GM23248 (cell line): ENCODE measurements around the gene SNX9. TPM values are rescaled to one million over a fixed set of nuclear protein-coding genes. Genes with fewer than 3 reads are reported as not detected.

ENCODE experiments used
- DNase-seq: peaks from one replicate; pipeline ENCODE4 v3.0.0-alpha.2; 2015
- H2AFZ ChIP-seq: fragments of 200-600 bp; sonication (generic); 2 replicates; pipeline ENCODE4 v1.6.1; 2016; ENCODE audit warnings: antibody characterized with exemption
- H3F3A ChIP-seq: fragments of 200-600 bp; sonication (generic); 2 replicates; pipeline ENCODE4 v1.6.1; 2016; ENCODE audit warnings: mild to moderate bottlenecking, antibody characterized with exemption, mixed run types; ENCODE audit not compliant: insufficient read depth
- H3K27ac ChIP-seq: fragments of 200-600 bp; sonication (generic); 2 replicates; pipeline ENCODE4 v1.5.1; 2016; ENCODE audit warnings: mild to moderate bottlenecking
- H3K27me3 ChIP-seq: fragments of 200-600 bp; sonication (generic); replicated peaks from 2 replicates; pipeline ENCODE4 v1.6.1; 2016; ENCODE audit warnings: mild to moderate bottlenecking; ENCODE audit not compliant: insufficient read depth
- H3K36me3 ChIP-seq: fragments of 200-600 bp; sonication (generic); 2 replicates; pipeline ENCODE4 v1.6.1; 2016; ENCODE audit warnings: low read depth, mild to moderate bottlenecking
- H3K4me1 ChIP-seq: fragments of 200-600 bp; sonication (generic); 2 replicates; pipeline ENCODE4 v1.6.1; 2016; ENCODE audit warnings: mild to moderate bottlenecking; ENCODE audit not compliant: insufficient read depth
- H3K4me2 ChIP-seq: fragments of 200-600 bp; sonication (generic); one replicate; pipeline ENCODE4 v1.6.1; 2016; ENCODE audit warnings: mild to moderate bottlenecking; ENCODE audit not compliant: unreplicated experiment
- H3K4me3 ChIP-seq: fragments of 200-600 bp; sonication (generic); 2 replicates; pipeline ENCODE4 v1.5.1; 2016; ENCODE audit warnings: mild to moderate bottlenecking
- H3K79me2 ChIP-seq: fragments of 200-600 bp; sonication (generic); 2 replicates; pipeline ENCODE4 v1.6.1; 2016; ENCODE audit warnings: mild to moderate bottlenecking; ENCODE audit not compliant: insufficient read depth
- H3K9ac ChIP-seq: fragments of 200-600 bp; sonication (generic); 2 replicates; pipeline ENCODE4 v1.6.1; 2016; ENCODE audit warnings: mild to moderate bottlenecking
- H3K9me2 ChIP-seq: fragments of 200-600 bp; sonication (generic); 2 replicates; pipeline ENCODE4 v1.6.1; 2016; ENCODE audit warnings: mixed run types, mild to moderate bottlenecking, moderate library complexity; ENCODE audit not compliant: insufficient read depth
- H3K9me3 ChIP-seq: fragments of 200-600 bp; sonication (generic); one replicate; pipeline ENCODE4 v1.6.1; 2017; ENCODE audit warnings: low read depth
- H4K20me1 ChIP-seq: fragments of 200-600 bp; sonication (generic); 2 replicates; pipeline ENCODE4 v1.6.0; 2016; ENCODE audit not compliant: insufficient read depth
- EZH2 ChIP-seq: fragments of 200-600 bp; sonication (generic); IDR thresholded peaks from 2 replicates; pipeline ENCODE4 v1.6.1; 2018; ENCODE audit warnings: antibody characterized with exemption, mild to moderate bottlenecking; ENCODE audit not compliant: insufficient read depth, poor library complexity, severe bottlenecking
- EZH2phosphoT487 ChIP-seq: fragments of 200-600 bp; sonication (generic); IDR thresholded peaks from 2 replicates; pipeline ENCODE4 v1.6.1; 2018; ENCODE audit warnings: antibody characterized with exemption, moderate library complexity, mild to moderate bottlenecking, low read depth; ENCODE audit not compliant: insufficient read depth
- WGBS, 2 experiments: methylation state at CpG; one replicate each; pipeline ENCODE4 v1.1.6; 2015 to 2017; ENCODE audit warnings: low lambda C conversion rate in 2 of 2, low coverage in 1 of 2; ENCODE audit errors: missing lambda C conversion rate in 2 of 2; 5-methylcytosine and 5-hydroxymethylcytosine counted together
- in situ Hi-C: fragments of 300-500 bp; cut with MboI; formaldehyde crosslinking; loops from 2 replicates; pipeline ENCODE4 v1.15.0; 2020
- polyA plus RNA-seq: library from polyadenylated mRNA; unstranded; fragments of >200 nt; fragmentation: Nextera tagmentation; extraction: Ambion mirVana; gene quantifications from 2 replicates; pipeline ENCODE4 v1.2.1, GENCODE V29; 2016
- total RNA-seq: library from RNA; depleted of rRNA; stranded (reverse); fragments of >200 nt; shearing (Covaris generic); gene quantifications from 2 replicates; pipeline ENCODE4 v1.2.3, GENCODE V29; 2014

Gene SNX9
- total and polyA plus RNA-seq, 2 experiments from 2014 or later: 80.4 to 89.6 TPM

DNA sequence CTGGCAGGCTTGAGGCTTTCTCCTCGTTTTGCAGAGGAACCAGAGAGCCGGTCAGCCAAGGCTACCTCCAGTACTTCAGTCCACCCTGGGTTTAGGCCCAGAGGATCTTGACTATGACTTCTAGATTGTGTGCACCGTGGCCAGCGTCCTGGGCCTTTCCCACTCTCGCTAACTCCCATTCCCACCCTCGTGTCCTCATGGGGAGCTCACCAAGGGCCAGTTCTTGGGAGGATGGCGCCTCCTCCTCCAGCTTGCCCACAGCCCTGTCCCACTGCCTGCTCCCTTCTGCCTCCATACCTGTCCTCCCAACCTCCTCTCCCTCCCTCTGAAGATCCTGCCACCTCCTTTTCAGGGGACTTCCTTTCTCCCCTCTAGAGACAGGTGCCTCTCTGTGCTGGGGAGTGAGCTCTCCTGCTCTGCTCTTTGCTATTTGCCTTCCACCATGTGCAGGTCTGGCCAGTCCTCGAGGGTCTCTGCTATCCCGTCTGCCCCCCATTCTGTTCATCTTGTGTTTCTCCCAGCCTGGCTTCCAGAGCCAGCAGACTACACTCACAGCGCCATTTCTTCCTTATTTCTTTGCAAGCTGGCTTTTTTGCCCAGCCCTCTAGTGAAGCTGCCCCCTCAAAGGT is 154.2 kb downstream of the SNX9 start:
- in situ Hi-C loops: no loop called here
- H3K4me2 ChIP-seq: no peak overlapping the region
- H3K4me1 ChIP-seq: no peaks in the 10 kb centered on the region
- H3K27me3 ChIP-seq: no peaks in the 10 kb centered on the region
- H2AFZ ChIP-seq: no peak overlapping the region
- peaks cover 1% of the 10 kb centered on the region for H3K79me2 ChIP-seq
- H3K27ac ChIP-seq: no peak overlapping the region
- no peak for DNase-seq
- H4K20me1 ChIP-seq: no peaks in the 10 kb centered on the region
- no peaks in the 10 kb centered on the region for H3K36me3 ChIP-seq
- TF ChIP-seq EZH2: no peak
- no peak overlapping the region for H3K9ac ChIP-seq
- no peaks in the 10 kb centered on the region for H3K9me2 ChIP-seq
- H3F3A ChIP-seq: peaks cover 11% of the 10 kb centered on the region
- WGBS, 2 experiments: 83 to 84% methylated on average over 10 of the region's 10 CpGs
- H3K9me3 ChIP-seq: no peaks in the 10 kb centered on the region
- H3K4me3 ChIP-seq: no peak overlapping the region

DNA sequence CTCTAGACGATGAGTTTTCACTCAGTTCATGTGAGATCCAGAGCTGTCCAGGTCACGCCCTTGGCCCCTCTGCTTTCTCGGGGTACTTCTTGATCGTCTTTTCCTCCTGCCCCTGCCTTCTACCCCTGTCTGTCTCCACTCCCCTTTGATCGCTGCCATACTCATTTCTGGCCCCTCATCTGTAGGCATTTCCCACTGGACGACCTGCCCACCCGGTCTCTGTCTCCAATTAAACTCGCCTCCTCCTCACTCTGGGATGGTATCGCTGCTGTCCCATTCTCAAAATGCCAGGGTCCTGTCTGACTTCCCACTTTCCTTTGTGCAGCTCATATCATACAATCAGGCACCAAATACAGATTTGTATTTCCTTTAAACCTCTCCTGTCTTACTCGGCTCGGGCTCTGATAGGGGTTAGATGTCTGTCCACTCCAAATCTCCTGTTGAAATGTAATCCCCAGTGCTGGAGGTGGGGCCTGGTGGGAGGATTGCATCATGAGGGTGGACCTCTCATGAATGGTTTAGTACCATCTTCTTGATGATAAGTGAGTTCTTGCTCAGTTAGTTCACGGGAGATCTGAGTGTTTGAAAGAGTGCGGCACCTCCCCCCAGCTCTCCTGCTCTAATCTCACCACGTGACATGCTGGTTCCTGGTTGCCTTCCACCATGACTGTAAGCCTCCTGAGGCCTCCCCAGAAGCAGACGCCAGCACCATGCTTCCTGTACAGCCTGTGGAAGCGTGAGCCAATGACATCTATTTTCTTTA is 155.2 kb downstream of the SNX9 start:
- Histone ChIP-seq H3F3A (peaks cover 20% of the 10 kb centered on the region), H2AFZ (no peak overlapping the region), H3K27ac (no peak overlapping the region), H3K4me2 (no peak overlapping the region), H4K20me1 (no peaks in the 10 kb centered on the region), H3K4me1 (no peaks in the 10 kb centered on the region), H3K36me3 (no peaks in the 10 kb centered on the region), H3K4me3 (no peak overlapping the region), H3K9ac (no peak overlapping the region), H3K9me2 (no peaks in the 10 kb centered on the region), H3K9me3 (no peaks in the 10 kb centered on the region), H3K27me3 (no peaks in the 10 kb centered on the region), H3K79me2 (peaks cover 10% of the 10 kb centered on the region)
- TF ChIP-seq EZH2: no peak
- no peak for TF ChIP-seq EZH2phosphoT487
- WGBS, 2 experiments: 75 to 79% methylated on average over 16 of the region's 16 CpGs
- in situ Hi-C loops: no loop called here
- DNase-seq: peak; percentile 18

DNA sequence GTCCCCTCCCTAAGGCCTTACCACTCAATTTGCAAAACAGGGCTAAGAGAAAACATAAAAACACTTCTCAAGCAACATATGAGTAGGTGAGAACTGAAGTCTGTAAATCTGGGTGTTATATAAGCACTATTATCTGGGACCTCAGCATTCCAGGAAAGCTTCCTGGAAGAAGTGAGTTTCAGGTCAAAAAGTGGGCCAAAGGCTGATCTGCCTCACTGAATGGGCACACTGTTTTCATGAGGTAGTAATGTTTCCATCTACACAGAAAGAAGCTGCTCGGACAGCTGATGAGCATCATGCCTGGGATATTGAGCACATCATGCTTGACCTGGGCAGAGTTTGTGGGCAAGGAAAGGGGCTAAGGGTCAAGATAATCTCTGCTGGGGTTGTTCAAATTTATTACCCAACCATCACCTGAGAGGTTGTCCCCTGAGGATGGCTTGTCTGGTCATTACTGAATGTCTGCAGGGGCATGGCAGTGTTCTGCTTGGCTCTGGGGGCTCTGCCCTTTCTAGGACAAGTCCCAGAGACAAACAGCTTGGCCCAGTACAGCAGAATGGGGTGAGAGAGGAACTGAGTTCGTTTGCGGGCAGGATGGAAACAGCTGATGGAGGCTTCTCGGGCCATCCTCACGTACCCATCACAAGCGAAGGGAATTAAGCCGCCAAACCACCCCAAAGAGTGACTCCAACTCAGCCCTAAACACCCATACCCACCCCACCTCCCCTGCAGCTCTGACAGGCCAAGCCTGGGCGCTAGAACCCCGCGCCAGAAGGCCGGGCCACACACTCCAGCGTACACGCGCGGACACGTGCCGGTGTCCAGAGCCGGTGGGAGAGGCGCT is 157.5 kb downstream of the SNX9 start:
- Histone ChIP-seq H3K27me3 (no peaks in the 10 kb centered on the region), H3K9me3 (no peaks in the 10 kb centered on the region), H3K27ac (no peak overlapping the region), H3K4me1 (peaks cover 17% of the 10 kb centered on the region), H3K36me3 (no peaks in the 10 kb centered on the region), H3K9ac (no peak overlapping the region), H4K20me1 (no peaks in the 10 kb centered on the region), H3K9me2 (no peaks in the 10 kb centered on the region), H3F3A (peaks cover 31% of the 10 kb centered on the region), H3K79me2 (peaks cover 33% of the 10 kb centered on the region), H2AFZ (no peak overlapping the region; the same call in 1 of the 2 replicates), H3K4me2 (no peak overlapping the region), H3K4me3 (no peak overlapping the region)
- no peak for DNase-seq
- WGBS, 2 experiments: 92 to 94% methylated on average over 16 to 19 of the region's 19 CpGs
- in situ Hi-C loops: no loop called here
- TF ChIP-seq EZH2 (no peak), EZH2phosphoT487 (no peak)

- H3K27me3 ChIP-seq: no peaks in the 10 kb centered on the region
- peak overlapping the region; percentile 89 for H3K9ac ChIP-seq
- peak overlapping the region; percentile 60 for H2AFZ ChIP-seq
- peak overlapping the region; percentile 96 for H3K4me3 ChIP-seq
- peak overlapping the region; percentile 99 for H3K4me2 ChIP-seq
- 46 to 47% methylated on average over 24 of the region's 24 CpGs for WGBS, 2 experiments
- H3K9me2 ChIP-seq: no peaks in the 10 kb centered on the region
- no peaks in the 10 kb centered on the region for H4K20me1 ChIP-seq
- H3K36me3 ChIP-seq: no peaks in the 10 kb centered on the region
- peaks cover 31% of the 10 kb centered on the region for H3F3A ChIP-seq
- no peaks in the 10 kb centered on the region for H3K9me3 ChIP-seq
- in situ Hi-C loops: no loop called here
- peaks cover 17% of the 10 kb centered on the region for H3K4me1 ChIP-seq
- TF ChIP-seq EZH2 (no peak), EZH2phosphoT487 (no peak)
- H3K79me2 ChIP-seq: peaks cover 39% of the 10 kb centered on the region
- H3K27ac ChIP-seq: no peak overlapping the region
- DNase-seq: no peak
Observed at GRCh38 chr6:157981132-157981394, 158.0 kb downstream of the SNX9 start.
